Suppressor macrophage treated with lipopolysaccharide for 4 hours (primary cell): ENCODE measurements around the gene DNAH7.

Source experiments
- DNase-seq: peaks from one replicate; pipeline ENCODE4 v3.0.0-alpha.2; 2020

Gene DNAH7

GRCh38 chr2:195857132-195857531 lies 211.5 kb downstream of the DNAH7 start:
- DNase-seq = no peak

- no peak for DNase-seq
Measured at GRCh38 chr2:195850764-195851163, 217.9 kb downstream of the DNAH7 start.

- no peak for DNase-seq
Measured at GRCh38 chr2:195848119-195848899, 220.3 kb downstream of the DNAH7 start.

- no peak for DNase-seq
Measured at GRCh38 chr2:195842932-195843331, 225.7 kb downstream of the DNAH7 start.

- DNase-seq = peak; percentile 39
Measured at GRCh38 chr2:195838002-195838401, 230.6 kb downstream of the DNAH7 start.

GRCh38 chr2:195836002-195836401 lies 232.6 kb downstream of the DNAH7 start:
- no peak for DNase-seq

- no peak for DNase-seq
Measured at GRCh38 chr2:195834836-195835235, 233.8 kb downstream of the DNAH7 start.

GRCh38 chr2:195830968-195831950 lies 237.4 kb downstream of the DNAH7 start:
- DNase-seq = no peak

GRCh38 chr2:195824478-195824877 lies 244.2 kb downstream of the DNAH7 start:
- no peak for DNase-seq

- no peak for DNase-seq
Measured at GRCh38 chr2:195823206-195823605, 245.4 kb downstream of the DNAH7 start.

GRCh38 chr2:195821566-195821932 lies 247.1 kb downstream of the DNAH7 start:
- DNase-seq = no peak

GRCh38 chr2:195820867-195821565 lies 247.6 kb downstream of the DNAH7 start:
- DNase-seq = no peak

- peak; percentile 47 for DNase-seq
Measured at GRCh38 chr2:195820373-195820772, 248.3 kb downstream of the DNAH7 start.

- no peak for DNase-seq
Measured at GRCh38 chr2:195819276-195819675, 249.4 kb downstream of the DNAH7 start.

- no peak for DNase-seq
Measured at GRCh38 chr2:195818526-195818925, 250.1 kb downstream of the DNAH7 start.

GRCh38 chr2:195818106-195818505 lies 250.5 kb downstream of the DNAH7 start:
- DNase-seq = no peak

GRCh38 chr2:195815083-195815482 lies 253.6 kb downstream of the DNAH7 start:
- no peak for DNase-seq

- no peak for DNase-seq
Measured at GRCh38 chr2:195813421-195813820, 255.2 kb downstream of the DNAH7 start.

GRCh38 chr2:195810340-195811098 lies 258.1 kb downstream of the DNAH7 start:
- no peak for DNase-seq

GRCh38 chr2:195808189-195808588 lies 260.4 kb downstream of the DNAH7 start:
- no peak for DNase-seq

GRCh38 chr2:195805283-195805976 lies 263.2 kb downstream of the DNAH7 start:
- no peak for DNase-seq

GRCh38 chr2:195795879-195796278 lies 272.8 kb downstream of the DNAH7 start:
- DNase-seq = no peak
